ENCODE measurements around the gene KNDC1.

DNA sequence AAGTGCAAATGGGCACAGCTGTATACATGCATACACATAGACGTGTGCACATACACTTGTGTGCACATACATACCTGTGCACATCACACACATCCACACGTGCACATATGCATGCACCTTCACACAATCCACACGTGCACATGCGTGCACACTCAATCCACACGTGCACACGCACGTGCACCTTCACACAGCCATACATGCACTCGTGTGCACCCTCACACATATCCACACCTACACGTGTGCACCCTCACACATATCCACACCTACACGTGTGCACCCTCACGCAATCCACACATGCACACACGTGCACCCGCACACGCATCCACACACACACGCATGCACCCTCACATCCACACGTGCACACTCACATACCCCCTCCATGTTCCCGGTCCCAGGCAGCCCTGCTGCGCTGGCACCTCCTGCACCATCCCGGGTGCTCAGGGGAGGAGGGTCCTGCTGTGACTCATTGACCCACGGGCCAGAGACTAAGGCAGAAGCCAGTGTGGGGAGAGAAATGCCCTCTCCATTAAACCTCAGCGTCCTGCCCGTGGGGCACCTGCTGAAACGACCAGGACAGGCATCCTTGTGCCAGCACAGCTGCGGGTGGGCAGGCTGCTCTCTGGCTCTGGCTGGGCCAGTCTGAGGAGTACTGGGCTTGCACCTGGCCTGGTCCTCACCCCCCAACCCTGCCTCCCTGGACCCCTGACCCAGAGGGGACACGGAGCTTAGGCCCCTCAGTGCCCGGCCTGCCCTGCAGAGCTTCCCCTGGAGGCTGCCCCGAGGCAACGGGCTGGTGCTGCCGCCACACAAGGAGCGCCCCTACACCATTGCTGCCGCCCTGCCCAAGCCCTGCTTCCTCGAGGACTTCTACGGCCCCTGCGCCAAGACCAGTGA is 52.2 kb downstream of the KNDC1 start:
- TF ChIP-seq, protein P1, sequence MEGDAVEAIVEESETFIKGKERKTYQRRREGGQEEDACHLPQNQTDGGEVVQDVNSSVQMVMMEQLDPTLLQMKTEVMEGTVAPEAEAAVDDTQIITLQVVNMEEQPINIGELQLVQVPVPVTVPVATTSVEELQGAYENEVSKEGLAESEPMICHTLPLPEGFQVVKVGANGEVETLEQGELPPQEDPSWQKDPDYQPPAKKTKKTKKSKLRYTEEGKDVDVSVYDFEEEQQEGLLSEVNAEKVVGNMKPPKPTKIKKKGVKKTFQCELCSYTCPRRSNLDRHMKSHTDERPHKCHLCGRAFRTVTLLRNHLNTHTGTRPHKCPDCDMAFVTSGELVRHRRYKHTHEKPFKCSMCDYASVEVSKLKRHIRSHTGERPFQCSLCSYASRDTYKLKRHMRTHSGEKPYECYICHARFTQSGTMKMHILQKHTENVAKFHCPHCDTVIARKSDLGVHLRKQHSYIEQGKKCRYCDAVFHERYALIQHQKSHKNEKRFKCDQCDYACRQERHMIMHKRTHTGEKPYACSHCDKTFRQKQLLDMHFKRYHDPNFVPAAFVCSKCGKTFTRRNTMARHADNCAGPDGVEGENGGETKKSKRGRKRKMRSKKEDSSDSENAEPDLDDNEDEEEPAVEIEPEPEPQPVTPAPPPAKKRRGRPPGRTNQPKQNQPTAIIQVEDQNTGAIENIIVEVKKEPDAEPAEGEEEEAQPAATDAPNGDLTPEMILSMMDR (conservative IDR thresholded peaks at IDR 0.05; ENCODE audit: low read depth, low read length) = no peak
- no peak for TF ChIP-seq BHLHE40 (IDR thresholded peaks at IDR 0.05; ENCODE audit: low read depth, low read length)
